Right atrium auricular region (tissue), 2 donors: ENCODE data around the gene AIMP1. TPM values are rescaled to one million over a fixed set of nuclear protein-coding genes. Genes with fewer than 3 reads are reported as not detected.

Source experiments
- DNase-seq: peaks from one replicate; pipeline ENCODE4 v3.0.0-alpha.2; 2019; ENCODE audit warnings: low spot score
- H3K27ac ChIP-seq, 2 donors: fragments of 200-600 bp; sonication (generic); 1 replicate in 1 of 2; 2 replicates in 1 of 2; pipeline ENCODE4 v1.5.1; 2016 to 2019
- H3K27me3 ChIP-seq, 2 donors: fragments of 200-600 bp; sonication (generic); one replicate each; pipeline versions ENCODE4 v1.5.1 to v1.6.0; 2017 to 2019
- H3K36me3 ChIP-seq: fragments of 200-600 bp; sonication (generic); one replicate; pipeline ENCODE4 v1.5.1; 2016
- H3K4me1 ChIP-seq, 2 donors: fragments of 200-600 bp; sonication (generic); one replicate each; pipeline versions ENCODE4 v1.5.1 to v1.6.0; 2017 to 2019
- H3K4me3 ChIP-seq, 2 donors: fragments of 200-600 bp; sonication (generic); 1 replicate in 1 of 2; 2 replicates in 1 of 2; pipeline ENCODE4 v1.5.1; 2017 to 2019; ENCODE audit warnings: mild to moderate bottlenecking in 1 of 2, moderate library complexity in 1 of 2
- H3K9me3 ChIP-seq, 2 donors: fragments of 200-600 bp; sonication (generic); one replicate each; pipeline ENCODE4 v1.5.1; 2019
- CTCF ChIP-seq, 2 donors: fragments of 200-600 bp; sonication (generic); IDR thresholded peaks; one replicate each; pipeline ENCODE4 v1.5.1; 2019; ENCODE audit warnings: antibody characterized with exemption in 2 of 2
- total RNA-seq, 2 donors: library from RNA; depleted of rRNA; stranded (reverse); fragments of >200 nt; gene quantifications; one replicate each; pipeline ENCODE4 v1.1.0, GENCODE V29; 2016

AIMP1 gene
- total RNA-seq, 2 donors from 2014 or later: 15.8 to 19.2 TPM

DNA sequence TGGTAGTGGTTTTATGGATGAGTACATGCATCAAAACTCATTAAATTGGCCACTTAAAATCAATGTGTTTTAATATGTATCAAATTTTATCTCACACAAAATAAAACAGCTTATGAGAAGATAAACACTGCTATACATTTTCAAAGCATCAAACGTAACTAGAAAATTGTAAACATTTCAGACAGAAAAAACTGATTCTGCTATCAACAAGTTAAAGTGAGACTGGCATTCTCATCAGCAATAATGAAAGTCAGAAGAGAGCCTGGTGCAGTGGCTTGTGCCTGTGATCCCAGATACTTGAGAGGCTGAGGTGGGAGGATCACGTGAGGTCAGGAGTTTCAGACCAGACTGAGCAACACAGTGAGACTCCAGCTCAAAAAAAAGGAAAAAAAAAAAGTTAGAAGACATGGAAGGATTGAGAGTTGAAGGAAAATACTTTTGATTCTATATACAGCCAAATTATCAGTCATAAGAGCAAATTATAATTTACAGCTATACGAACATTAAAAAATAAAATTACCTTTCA, 3.3 kb upstream of the AIMP1 start:
- Histone ChIP-seq H3K4me3 (no peak overlapping the region), H3K36me3 (no peaks in the 10 kb centered on the region), H3K27me3 (no peaks in the 10 kb centered on the region), H3K9me3 (no peaks in the 10 kb centered on the region), H3K4me1 (peaks cover 0 to 26% of the 10 kb centered on the region in 2 donors), H3K27ac (no peak overlapping the region)
- DNase-seq: no peak
- no peak for TF ChIP-seq CTCF (IDR thresholded peaks at IDR 0.05)

DNA sequence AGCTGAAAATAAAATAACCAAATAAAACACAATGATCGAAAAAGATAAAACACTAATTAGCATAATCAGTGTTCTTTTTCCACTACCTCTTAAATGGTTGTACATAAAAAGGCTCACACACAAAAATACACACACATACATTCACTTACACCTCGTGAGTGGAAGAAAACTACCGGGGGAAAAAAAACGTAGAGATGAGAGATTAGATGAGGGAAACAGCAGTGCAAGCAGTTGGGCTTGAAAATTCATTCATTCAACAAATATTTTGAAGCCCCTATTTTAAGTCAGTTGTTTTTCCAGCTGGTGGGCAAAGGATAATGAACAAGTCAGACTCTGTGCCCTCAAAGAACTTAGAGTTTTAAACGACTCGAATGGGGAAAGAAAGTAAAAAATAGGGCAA, 1.4 kb upstream of the AIMP1 start:
- H3K4me1 ChIP-seq: peaks cover 0 to 34% of the 10 kb centered on the region in 2 donors

GRCh38 chr4:106315476-106315967, 828 bp upstream of the AIMP1 start:
- Histone ChIP-seq H3K27ac (peak overlapping the region; percentile 90 to 92), H3K27me3 (no peaks in the 10 kb centered on the region), H3K36me3 (no peaks in the 10 kb centered on the region), H3K4me1 (peaks cover 0 to 34% of the 10 kb centered on the region in 2 donors), H3K4me3 (peak overlapping the region; percentile 80 to 95), H3K9me3 (no peaks in the 10 kb centered on the region)
- no peak for DNase-seq
- TF ChIP-seq CTCF (IDR thresholded peaks at IDR 0.05): no peak

More for the DNA sequence above, 1.4 kb upstream of the AIMP1 start:
- H3K4me3 ChIP-seq: peak overlapping the region in 1 of 2 donors; percentile 80
- H3K27me3 ChIP-seq: no peaks in the 10 kb centered on the region
- no peaks in the 10 kb centered on the region for H3K9me3 ChIP-seq
- H3K27ac ChIP-seq: peak overlapping the region in 1 of 2 donors; percentile 90
- no peaks in the 10 kb centered on the region for H3K36me3 ChIP-seq
- TF ChIP-seq CTCF (IDR thresholded peaks at IDR 0.05): no peak
- no peak for DNase-seq

DNA sequence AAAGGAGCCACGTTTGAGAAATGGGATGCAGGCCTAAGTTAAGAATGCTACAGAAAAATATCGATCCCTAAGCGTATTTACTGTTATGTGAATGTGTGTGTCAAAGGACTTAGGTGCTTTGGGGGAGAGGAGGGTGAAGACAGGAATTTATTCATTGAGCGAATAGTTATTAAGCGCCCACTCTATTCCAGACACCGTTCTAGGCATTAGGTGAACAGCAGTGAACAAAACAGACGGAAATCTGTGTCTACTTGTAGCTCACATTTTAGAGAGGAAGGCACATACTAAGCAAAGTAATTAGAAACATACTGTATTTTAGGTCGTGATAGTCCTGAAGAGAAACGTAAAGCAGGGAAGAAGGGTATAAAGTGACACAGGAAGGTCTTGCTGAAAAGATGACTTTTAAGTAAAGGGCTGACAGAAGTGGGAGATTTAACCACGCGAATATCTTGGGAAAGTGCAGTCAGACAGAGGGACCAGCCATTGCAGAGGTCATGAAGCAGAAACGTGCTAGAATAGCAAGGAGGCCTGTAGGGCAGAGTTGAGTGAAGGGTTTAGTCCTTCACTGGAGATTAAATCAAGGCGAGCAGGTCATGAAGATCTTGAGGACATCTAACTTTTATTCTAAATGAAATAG, 541 bp downstream of the AIMP1 start:
- H3K27me3 ChIP-seq: no peaks in the 10 kb centered on the region

DNA sequence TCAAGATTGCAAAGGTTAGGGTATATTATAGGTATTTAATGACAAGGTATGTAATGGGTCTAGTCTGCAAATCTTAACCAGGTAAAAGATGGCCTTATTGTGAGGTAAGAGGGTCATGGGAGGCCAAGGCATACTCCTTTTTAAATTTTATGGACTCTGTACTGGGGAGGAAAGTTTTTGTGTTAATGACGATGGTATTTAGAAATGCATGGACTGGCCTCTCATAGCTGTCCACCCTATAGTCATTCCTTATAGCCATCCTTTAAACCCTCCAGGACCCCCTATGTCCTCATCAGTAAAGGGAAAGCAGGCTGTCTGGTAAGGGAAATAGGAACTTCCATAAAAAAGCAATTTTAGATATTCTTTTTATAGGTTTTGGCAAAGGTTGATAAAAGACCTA, 1.5 kb downstream of the AIMP1 start:
- no peak for DNase-seq
- no peaks in the 10 kb centered on the region for H3K9me3 ChIP-seq
- no peaks in the 10 kb centered on the region for H3K36me3 ChIP-seq
- H3K27me3 ChIP-seq: no peaks in the 10 kb centered on the region
- H3K4me1 ChIP-seq: peaks cover 0 to 34% of the 10 kb centered on the region in 2 donors
- TF ChIP-seq CTCF (IDR thresholded peaks at IDR 0.05): no peak
- H3K27ac ChIP-seq: no peak overlapping the region
- H3K4me3 ChIP-seq: no peak overlapping the region

More for the DNA sequence above, 541 bp downstream of the AIMP1 start:
- H3K9me3 ChIP-seq: no peaks in the 10 kb centered on the region
- H3K4me1 ChIP-seq: peaks cover 0 to 34% of the 10 kb centered on the region in 2 donors
- peak overlapping the region; percentile 90 to 92 for H3K27ac ChIP-seq
- no peak for DNase-seq
- TF ChIP-seq CTCF (IDR thresholded peaks at IDR 0.05): no peak
- peak overlapping the region; percentile 80 to 95 for H3K4me3 ChIP-seq
- H3K36me3 ChIP-seq: no peaks in the 10 kb centered on the region
